K562 (cell line): ENCODE results near the gene LMOD1. TPM values are rescaled to one million over a fixed set of nuclear protein-coding genes. Genes with fewer than 3 reads are reported as not detected.

Experiments used
- ATF4 ChIP-seq: fragments of 450-650 bp; formaldehyde crosslinking; IDR thresholded peaks from 2 replicates; pipeline ENCODE4 v1.4.0; 2022; ENCODE audit warnings: mild to moderate bottlenecking, moderate library complexity
- CEBPZ ChIP-seq: fragments of 150-350 bp; IDR thresholded peaks from 2 replicates; pipeline ENCODE4 v1.6.1; 2014; ENCODE audit warnings: low read depth, mild to moderate bottlenecking, low read length, borderline replicate concordance
- FOXA1 ChIP-seq: fragments of 450-650 bp; IDR thresholded peaks from 2 replicates; pipeline ENCODE4 v1.6.1; 2016; ENCODE audit warnings: mild to moderate bottlenecking, borderline replicate concordance
- NCOA1 ChIP-seq: fragments of 450-650 bp; IDR thresholded peaks from 2 replicates; pipeline ENCODE4 v1.6.1; 2016; ENCODE audit warnings: low read depth
- PHF21A ChIP-seq: fragments of 450-650 bp; IDR thresholded peaks from 2 replicates; pipeline ENCODE4 v1.6.1; 2017; ENCODE audit warnings: low read depth, borderline replicate concordance
- RUNX1 ChIP-seq: sonication (generic); IDR thresholded peaks from 2 replicates; pipeline ENCODE4 v1.6.1; 2016; ENCODE audit warnings: antibody characterized with exemption, low read depth
- SAP30 ChIP-seq: fragments of 200-600 bp; sonication (generic); IDR thresholded peaks from 2 replicates; pipeline ENCODE4 v1.6.1; 2012; ENCODE audit warnings: borderline replicate concordance, low read depth, mild to moderate bottlenecking, moderate library complexity, low read length, control low read depth, inconsistent platforms; ENCODE audit not compliant: insufficient read depth, poor library complexity, severe bottlenecking
- ZNF124 ChIP-seq: sonication (generic); formaldehyde crosslinking; IDR thresholded peaks from 2 replicates; pipeline ENCODE4 v1.8.1; 2022; ENCODE audit warnings: missing genetic modification reagents
- ZNF318 ChIP-seq, 2 experiments: fragments of 450-650 bp; IDR thresholded peaks; 2 replicates each; pipeline ENCODE4 v1.6.1; 2016; ENCODE audit warnings: mild to moderate bottlenecking in 2 of 2, borderline replicate concordance in 1 of 2, low read depth in 1 of 2, moderate library complexity in 1 of 2
- polyA plus RNA-seq, 8 experiments: library from polyadenylated mRNA; depleted of rRNA in 4 of 8; stranded (reverse) in 5 of 8; unstranded in 3 of 8; fragments of >200 nt; fragmentation: Nextera tagmentation in 2 of 8; fragmentation: Illumina TruSeq in 1 of 8; extraction: Ambion mirVana in 2 of 8; extraction: Trizol in 1 of 8; gene quantifications; 2 replicates each; pipeline versions ENCODE4 v1.2.1 to v1.2.3, GENCODE V29; 2011 to 2014; ENCODE audit warnings: inconsistent platforms in 1 of 8, missing spikeins in 1 of 8
- total RNA-seq, 7 experiments: library from RNA; depleted of rRNA in 6 of 7; stranded (reverse); fragments of >200 nt in 6 of 7; fragmentation: Illumina TruSeq in 2 of 7; extraction: Trizol in 2 of 7; gene quantifications; 2 replicates each; pipeline versions ENCODE4 v1.2.1 to v1.2.3, GENCODE V29; 2011 to 2021; ENCODE audit warnings: low replicate concordance in 1 of 7
- TF ChIP-seq, protein P1 (sequence below): sonication (generic); formaldehyde crosslinking; IDR thresholded peaks from 2 replicates; pipeline ENCODE4 v1.8.0; 2022; ENCODE audit warnings: mild to moderate bottlenecking, missing genetic modification reagents
- TF ChIP-seq, protein P2 (sequence below): fragments of 250-450 bp; sonication (Bioruptor Pico); IDR thresholded peaks from 2 replicates; pipeline ENCODE4 v1.4.0; 2020

The LMOD1 gene
- total and polyA plus RNA-seq, 9 of the 15 experiments (the other 6 are each of a cell fraction or from before 2014, with no cell fraction given): 0.03 to 0.54 (median 0.38) TPM; not detected in 1

- TF ChIP-seq ZNF318 (IDR thresholded peaks at IDR 0.05; ENCODE audit: borderline replicate concordance in 1 of 2, low read depth in 1 of 2): no peak
- TF ChIP-seq ATF4 (CRISPR knock-in tag): 0 out of 2 replicates have a peak, but pooled peaks have one; percentile 13
- TF ChIP-seq NCOA1: peak; percentile 34; the same call in 1 of the 2 replicates
- no peak for TF ChIP-seq CEBPZ
- TF ChIP-seq ZNF124 (CRISPR knock-in tag): no peak
- no peak for TF ChIP-seq RUNX1
- peak; percentile 61; the same call in 1 of the 2 replicates for TF ChIP-seq PHF21A
- no peak for TF ChIP-seq FOXA1
- TF ChIP-seq, protein P1, sequence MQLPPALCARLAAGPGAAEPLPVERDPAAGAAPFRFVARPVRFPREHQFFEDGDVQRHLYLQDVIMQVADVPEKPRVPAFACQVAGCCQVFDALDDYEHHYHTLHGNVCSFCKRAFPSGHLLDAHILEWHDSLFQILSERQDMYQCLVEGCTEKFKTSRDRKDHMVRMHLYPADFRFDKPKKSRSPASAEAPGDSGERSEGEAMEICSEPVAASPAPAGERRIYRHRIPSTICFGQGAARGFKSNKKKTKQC (CRISPR knock-in tag): no peak
- TF ChIP-seq, protein P2, sequence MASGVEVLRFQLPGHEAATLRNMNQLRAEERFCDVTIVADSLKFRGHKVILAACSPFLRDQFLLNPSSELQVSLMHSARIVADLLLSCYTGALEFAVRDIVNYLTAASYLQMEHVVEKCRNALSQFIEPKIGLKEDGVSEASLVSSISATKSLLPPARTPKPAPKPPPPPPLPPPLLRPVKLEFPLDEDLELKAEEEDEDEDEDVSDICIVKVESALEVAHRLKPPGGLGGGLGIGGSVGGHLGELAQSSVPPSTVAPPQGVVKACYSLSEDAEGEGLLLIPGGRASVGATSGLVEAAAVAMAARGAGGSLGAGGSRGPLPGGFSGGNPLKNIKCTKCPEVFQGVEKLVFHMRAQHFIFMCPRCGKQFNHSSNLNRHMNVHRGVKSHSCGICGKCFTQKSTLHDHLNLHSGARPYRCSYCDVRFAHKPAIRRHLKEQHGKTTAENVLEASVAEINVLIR: no peak
- no peak for TF ChIP-seq SAP30
Observed at GRCh38 chr1:201941420-201942128, 4.8 kb downstream of the LMOD1 start (continued).
